Activated gamma-delta T cell treated with Interleukin-2 at 50 U/mL for 16 hours (primary cell): ENCODE measurements around the gene BLOC1S1.
A peak's percentile ranks its signal among the peaks of the same experiment; 100 is the strongest.

Experiments used
- DNase-seq: peaks from one replicate; pipeline ENCODE4 v3.0.0-alpha.2; 2020

The BLOC1S1 gene

DNA sequence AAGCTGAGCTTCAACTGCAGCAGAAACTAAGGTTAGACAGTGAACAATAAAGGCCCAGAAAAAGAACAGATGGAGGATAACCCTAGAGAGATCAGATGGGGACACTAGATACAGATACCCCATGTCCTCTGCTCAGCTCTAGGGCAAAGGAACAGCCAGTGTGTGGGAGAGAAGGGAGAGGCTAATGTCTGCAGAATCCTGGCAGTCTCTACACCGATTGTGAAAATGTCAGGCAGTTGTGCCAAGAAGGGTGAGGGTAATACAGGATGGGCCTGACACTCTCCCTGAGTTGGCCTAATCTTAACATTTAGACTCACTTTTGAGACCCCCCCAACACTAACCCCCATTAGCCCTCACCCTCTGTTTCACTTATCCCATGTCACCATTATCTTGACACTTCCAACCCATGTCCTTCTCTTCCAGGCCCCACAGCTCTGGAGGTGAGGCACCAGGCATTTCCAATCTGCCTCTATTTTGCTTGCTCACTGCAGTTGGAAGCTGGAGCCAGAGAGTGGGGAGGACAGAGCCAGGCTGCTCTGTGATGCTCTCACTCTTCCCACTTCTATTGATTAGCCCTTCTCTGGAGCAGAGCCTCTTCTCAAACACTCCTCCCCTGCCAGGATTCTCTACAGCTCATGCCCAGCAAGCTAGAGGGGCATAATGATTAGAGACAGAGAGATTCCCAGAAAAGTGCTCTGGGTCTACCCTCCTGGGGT is 3.0 kb upstream of the BLOC1S1 start:
- no peak for DNase-seq

DNA sequence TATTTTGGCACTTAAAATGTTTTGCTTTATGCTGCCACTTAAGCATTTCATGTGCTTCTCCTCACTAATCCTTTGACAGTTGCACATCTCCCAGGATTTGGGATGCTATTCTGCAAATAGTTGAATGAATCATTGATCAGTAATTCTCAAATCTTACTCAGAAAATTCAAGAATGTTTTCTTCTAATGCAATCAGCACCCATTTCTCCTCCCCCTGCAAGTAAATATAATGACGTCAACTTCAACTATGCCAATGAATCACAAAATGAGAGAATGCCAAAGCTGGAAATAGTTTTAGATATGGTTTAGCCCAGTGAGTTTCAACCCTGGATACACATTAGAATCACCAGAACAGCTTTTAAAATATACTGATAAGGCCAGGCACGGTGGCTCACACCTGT is 2.1 kb upstream of the BLOC1S1 start:
- DNase-seq = no peak

DNA sequence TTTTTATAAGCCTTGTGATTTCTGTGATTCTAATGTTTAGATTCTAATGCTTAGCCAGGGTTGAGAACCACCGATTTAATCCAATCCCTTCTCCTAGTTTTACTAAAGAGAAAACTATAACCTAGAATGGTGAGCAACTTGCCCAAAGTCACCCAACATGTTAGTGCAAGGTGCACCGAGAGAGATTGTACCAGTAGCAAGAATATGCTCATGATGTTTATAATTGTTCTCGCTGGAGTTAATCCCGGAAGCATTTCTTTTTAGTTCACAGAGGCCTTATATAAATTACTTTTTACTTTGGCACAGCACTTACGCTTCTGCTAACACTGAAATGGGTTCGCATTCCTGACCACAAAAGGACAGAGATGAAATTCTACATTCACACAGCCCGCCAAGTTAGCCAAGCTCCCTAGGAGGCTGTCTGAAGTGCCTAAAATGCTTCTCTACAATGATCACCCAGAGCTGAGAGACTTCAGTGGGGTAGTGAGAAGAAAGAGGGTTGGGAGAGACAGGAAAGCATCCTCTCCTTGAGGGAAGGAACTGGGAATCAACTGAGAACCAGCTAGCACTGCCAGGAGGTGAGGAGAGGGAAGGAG is 579 bp upstream of the BLOC1S1 start:
- DNase-seq = no peak

DNA sequence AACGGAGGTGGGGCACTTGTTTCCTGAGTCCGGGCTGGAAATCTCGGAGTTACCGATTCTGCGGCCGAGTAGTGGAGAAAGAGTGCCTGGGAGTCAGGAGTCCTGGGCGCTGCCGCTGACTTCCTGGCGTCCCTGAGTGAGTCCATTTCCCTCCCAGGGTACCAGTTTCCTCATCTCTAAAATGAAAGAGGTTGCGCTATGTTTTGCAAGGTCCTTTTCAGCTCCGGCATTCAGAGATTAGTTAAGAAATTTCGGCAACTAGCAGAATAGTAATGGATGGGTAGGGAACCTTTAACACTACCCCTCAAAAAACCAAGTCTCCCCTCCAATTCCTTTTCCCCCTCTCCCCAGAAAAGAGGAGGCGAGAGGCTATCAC is 724 bp downstream of the BLOC1S1 start:
- DNase-seq = no peak

DNA sequence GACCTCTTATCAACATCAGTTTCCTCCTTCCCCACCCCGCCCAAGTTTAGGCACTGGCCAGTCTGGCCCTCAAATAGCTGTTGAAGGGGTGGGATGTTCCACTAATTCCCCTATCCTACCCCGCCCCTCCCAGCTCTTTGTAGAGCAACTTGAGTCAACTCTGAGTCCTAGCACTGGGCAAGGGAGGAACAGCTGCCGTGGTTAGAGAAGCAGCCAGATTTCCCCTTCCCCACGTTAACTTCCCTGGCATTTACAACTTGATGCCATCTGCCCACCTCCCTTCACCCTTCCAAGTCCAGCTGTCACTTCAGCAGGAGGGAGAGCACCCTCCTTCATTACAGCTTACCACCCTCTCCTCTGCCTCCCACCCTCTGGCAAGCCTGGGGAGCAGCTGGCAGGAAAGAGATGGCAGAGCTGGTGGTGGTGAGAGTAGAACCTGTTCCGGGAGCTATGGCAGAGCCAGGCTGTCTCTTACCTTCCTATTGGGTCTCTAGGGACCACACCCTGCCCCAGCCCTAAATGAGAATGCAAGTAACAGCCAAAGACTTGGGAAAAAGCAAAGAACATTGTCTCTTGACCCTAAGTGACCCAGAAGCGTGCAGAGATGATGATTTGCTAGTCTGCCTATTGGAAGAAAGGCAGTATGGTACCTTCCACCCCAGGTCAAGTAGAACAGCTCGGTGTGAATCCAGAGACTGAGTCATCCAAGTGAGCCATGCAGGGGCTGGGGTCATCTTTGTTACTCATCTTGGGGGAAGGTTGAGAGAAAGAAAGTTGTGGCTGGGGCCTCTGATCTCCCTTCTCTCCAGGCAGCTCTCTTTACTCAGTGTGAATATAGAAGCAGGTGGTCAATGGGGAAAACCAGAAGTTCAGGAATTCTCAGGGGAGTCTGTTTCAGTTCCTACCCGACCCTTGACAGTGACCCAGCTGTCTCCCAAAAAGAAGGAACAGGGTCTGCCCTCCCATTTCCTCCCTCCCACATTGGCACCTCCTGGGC is 1.5 kb downstream of the BLOC1S1 start:
- no peak for DNase-seq

DNA sequence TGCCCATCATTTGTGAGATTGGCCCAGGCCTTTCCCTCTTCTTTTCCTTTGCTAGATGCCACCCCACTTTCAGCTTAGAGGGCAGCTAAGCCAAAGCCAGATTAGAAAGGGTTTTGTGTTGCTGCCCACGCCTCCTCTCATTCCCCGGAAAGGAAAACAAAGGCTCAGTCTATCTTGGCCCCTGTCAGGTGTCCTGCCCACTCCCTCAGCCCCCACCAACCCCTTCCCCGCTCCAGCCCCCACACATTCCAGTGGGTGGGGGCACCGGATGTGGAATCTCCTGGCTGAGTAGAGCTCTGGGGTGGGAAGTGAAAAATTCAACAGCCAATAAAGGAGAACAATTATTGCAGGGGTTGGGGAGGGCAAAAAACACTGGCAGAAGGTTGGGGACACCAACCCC is 2.2 kb downstream of the BLOC1S1 start:
- DNase-seq = no peak

DNA sequence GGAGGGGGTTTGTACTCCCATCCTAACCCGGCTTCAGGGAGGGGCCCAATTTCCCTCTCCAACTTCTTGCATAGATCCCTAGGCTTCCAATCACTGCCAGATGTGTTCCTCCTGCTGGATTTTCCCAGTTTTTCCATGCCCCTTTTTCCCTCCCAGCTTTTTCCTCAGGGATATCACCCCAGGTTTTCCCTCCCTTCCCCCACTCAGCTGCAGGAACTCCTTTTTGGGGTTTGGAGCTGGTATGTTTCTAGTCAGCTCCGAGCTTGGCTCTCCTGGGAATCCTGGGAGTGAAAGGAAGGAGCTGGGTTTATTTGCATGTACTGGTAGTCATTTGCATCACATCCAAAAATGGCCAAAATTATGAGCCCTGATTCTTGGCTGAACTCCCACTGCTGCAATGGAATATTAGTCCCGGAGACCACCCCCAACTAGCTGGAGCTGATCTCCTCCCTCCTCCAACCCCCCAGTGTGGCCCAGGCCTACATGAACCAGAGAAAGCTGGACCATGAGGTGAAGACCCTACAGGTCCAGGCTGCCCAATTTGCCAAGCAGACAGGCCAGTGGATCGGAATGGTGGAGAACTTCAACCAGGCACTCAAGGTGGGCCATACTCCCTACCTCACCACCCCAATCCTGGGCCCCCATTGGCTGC is 2.9 kb downstream of the BLOC1S1 start:
- no peak for DNase-seq

DNA sequence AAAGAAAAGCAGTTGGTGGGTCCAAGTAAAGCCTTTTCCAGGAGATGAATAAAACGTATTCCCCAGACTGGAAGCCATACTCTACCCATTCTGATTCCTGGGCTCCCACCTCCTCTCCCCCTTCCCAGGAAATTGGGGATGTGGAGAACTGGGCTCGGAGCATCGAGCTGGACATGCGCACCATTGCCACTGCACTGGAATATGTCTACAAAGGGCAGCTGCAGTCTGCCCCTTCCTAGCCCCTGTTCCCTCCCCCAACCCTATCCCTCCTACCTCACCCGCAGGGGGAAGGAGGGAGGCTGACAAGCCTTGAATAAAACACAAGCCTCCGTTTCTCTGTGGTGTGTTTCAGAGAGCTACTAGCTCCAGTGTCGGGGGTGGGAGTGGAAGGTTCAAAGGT is 3.5 kb downstream of the BLOC1S1 start:
- DNase-seq = no peak

DNA sequence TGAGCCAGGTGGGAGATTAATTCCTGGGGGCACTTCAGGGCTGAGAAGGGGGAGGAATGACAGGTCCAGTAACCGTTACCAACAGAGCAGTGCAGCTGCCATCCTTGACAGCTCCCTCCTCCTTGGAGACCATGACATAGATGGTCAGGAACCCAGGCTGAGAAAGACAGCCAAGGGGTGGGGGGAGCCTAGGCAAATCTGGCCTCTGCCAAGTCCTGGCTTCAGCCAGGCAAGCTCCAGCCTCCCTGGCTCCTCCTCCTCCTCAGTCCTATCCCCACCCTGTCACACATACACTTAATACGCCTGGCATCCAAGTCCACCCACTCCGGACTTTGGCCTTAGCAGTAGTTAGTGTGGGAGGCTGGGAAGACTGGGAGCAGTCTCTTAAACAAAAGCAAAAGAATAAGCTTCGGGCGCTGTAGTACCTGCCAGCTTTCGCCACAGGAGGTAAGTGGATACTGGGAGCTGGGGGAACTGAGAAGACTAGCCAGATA is 4.3 kb downstream of the BLOC1S1 start, which contains the start of gene RDH5:
Gene RDH5 (plus strand): TSS at position 323 of the 494 bp plus-strand sequence. CDS start 792 bp downstream, outside the sequence.
- DNase-seq = no peak

DNA sequence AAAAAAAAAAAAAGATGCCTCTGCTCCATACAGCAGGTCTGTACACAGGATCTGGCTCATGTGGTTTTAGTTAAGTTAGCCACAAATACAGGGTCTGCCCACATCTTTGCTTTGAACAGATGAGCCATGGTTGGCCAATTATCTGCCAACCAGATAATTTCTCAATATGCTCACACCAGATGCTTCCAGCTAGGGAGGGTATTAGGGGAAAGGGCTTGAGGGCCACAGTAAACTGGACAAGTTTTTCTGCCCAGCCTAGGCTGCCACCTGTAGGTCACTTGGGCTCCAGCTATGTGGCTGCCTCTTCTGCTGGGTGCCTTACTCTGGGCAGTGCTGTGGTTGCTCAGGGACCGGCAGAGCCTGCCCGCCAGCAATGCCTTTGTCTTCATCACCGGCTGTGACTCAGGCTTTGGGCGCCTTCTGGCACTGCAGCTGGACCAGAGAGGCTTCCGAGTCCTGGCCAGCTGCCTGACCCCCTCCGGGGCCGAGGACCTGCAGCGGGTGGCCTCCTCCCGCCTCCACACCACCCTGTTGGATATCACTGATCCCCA is 5.1 kb downstream of the BLOC1S1 start:
- DNase-seq = no peak

DNA sequence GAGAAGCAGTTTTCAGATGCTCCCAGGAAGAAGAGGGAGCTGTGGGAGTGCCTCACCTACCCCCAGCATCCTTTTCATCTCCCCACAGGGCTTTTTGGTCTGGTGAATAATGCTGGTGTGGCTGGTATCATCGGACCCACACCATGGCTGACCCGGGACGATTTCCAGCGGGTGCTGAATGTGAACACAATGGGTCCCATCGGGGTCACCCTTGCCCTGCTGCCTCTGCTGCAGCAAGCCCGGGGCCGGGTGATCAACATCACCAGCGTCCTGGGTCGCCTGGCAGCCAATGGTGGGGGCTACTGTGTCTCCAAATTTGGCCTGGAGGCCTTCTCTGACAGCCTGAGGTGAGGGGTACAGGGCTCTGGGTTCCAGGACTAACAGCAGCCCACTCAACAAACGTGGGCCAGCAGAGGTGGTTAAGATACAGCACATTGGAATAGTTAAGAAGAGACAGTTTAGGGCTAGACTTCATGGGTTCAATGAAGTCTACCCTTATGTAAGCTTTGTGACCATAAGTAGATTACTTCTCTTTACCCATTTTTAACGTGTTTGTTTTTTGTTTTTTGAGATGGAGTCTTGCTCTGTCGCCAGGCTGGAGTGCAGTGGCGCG is 5.9 kb downstream of the BLOC1S1 start:
- DNase-seq = no peak

DNA sequence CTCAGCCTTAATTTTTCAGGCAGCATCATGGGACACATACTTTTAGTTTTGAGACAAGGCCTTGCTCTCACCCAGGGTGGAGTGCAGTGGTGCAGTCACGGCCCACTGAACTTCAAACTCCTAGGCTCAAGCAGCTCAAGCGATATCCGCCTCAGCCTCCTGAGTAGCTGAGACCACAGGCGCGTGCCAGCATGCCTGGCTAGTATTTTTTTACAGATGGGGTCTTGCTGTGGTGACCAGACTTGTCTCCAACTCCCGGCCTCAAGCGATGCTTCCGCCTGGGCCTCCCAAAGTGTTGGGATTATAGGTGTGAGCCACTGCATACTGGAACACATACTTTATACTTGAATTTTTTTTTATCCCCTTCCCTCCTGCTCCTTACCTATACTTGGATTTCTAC is 7.1 kb downstream of the BLOC1S1 start:
- DNase-seq = no peak

DNA sequence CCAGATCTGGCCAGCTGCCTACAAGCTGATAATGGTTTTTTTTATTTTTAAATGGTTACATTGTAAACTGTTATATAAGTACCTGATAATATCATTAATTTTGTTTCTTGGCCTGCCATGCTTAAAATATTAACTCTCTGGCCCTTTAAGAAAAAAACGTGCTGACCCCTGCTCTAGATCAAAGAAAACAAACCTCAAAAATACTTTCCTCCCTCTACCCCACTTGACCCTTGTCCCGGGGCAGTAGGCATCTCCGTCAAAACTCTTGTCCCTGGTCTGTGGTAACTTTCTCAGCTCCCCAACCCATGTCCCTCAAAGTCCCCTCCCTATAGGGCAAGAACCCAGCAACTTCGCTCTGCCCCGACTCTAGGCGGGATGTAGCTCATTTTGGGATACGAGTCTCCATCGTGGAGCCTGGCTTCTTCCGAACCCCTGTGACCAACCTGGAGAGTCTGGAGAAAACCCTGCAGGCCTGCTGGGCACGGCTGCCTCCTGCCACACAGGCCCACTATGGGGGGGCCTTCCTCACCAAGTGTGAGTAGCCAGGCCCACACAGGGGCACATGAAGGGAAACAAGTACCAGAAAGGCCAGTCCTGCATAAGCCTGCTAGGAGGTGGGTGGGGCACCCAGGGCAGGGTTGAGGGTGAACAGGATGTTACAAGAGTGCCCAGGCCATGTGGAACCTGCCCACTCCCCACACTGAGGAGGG is 7.8 kb downstream of the BLOC1S1 start:
- no peak for DNase-seq

DNA sequence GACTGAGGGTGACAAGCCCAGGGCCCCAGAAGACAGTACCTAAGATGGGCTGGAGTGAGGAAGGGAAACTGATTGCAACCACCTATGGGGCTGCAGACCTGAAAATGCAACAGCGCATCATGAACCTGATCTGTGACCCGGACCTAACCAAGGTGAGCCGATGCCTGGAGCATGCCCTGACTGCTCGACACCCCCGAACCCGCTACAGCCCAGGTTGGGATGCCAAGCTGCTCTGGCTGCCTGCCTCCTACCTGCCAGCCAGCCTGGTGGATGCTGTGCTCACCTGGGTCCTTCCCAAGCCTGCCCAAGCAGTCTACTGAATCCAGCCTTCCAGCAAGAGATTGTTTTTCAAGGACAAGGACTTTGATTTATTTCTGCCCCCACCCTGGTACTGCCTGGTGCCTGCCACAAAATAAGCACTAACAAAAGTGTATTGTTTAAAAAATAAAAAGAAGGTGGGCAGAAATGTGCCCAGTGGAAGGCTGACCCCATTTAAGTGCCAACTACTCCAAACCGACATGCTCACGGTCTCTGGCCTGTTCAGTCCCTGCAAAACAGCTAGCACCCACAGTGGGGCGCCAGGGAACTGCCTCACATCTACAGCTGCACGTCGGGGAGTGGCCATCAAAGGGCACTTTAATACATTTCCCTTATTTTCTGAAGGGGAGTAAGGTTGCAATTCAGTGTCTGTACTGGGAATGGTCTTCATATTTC is 8.5 kb downstream of the BLOC1S1 start:
- peak; percentile 63 for DNase-seq

DNA sequence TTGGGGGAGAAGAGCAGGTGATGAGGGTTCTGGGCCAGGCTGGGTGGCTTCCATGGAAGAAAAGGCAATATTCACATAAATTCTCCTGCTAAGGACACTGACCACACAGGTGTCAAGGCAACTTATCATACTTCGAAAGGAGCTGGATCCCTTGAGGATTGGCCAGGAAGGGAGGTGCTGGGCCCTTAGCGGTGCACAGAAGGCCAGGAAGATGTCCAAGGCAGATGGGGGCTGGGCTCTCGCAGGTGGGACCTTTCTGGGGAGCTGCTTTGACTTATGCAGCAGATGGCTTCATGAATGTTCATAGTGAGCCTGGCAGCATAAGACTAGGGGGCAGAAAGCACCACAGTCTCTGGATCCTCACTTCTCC is 9.1 kb downstream of the BLOC1S1 start:
- no peak for DNase-seq

DNA sequence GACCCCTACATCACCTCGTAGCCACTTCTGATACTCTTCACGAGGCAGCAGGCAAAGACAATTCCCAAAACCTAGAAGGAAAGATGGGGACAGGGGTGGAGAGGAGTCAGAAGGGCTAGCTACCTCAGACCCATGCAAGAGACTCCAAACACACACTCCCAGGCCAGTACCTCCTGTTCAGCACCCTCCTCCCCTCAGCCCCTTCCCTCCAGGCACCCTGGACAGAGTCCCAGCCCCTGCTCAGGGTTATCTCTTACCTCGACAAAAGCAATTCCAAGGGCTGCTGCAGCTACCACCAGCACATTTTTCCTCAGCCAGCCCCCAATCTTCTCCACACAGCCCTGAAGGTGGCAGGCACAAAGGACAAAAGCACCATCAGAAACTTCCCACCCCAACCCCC is 9.7 kb downstream of the BLOC1S1 start:
- no peak for DNase-seq

DNA sequence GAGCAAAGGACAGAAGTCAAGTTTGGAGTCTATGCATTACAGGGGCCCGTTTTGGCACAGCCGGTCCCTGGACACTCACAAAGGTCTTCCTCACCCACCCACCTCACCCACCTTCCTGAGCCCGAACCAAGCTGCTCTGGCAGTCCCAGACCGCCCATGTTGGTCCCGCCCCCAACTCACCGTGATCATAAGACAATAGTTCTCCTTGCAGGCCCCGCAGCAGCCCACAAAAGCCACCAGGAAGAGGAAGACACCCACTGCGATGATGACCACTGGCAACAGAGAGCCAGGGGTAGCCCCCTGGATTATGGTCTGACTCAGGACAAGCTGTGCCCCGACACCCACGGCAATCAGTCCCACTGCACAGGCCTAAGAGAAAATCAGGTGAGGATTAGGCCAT is 11.1 kb downstream of the BLOC1S1 start:
- DNase-seq = no peak

DNA sequence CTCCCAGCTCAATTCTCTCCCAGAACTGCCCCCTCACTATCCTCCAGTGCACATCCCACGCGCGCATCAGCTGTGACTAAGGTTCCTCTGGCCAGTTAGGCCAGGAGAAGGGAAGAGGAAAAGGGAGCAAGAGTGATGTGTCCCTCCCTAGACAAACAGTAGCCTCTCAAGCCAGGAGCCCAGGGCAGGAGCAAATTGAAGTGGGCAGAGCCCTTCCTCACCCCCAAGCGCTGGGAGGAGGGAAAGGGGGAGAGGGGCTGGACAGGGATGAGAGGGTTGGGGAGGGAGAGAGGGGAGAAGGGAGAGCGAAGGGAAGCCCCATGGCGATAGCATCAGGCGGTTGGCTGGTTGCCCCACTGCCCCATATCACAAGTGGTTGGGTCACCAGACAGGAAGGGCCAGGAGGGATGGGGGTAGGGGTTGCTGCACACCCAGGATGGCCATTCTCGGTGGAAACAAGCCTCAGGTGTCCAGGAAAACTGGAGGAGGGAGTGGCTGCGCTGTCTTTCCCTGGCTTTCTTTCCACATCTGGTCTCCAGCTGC is 11.9 kb downstream of the BLOC1S1 start:
- DNase-seq = no peak

DNA sequence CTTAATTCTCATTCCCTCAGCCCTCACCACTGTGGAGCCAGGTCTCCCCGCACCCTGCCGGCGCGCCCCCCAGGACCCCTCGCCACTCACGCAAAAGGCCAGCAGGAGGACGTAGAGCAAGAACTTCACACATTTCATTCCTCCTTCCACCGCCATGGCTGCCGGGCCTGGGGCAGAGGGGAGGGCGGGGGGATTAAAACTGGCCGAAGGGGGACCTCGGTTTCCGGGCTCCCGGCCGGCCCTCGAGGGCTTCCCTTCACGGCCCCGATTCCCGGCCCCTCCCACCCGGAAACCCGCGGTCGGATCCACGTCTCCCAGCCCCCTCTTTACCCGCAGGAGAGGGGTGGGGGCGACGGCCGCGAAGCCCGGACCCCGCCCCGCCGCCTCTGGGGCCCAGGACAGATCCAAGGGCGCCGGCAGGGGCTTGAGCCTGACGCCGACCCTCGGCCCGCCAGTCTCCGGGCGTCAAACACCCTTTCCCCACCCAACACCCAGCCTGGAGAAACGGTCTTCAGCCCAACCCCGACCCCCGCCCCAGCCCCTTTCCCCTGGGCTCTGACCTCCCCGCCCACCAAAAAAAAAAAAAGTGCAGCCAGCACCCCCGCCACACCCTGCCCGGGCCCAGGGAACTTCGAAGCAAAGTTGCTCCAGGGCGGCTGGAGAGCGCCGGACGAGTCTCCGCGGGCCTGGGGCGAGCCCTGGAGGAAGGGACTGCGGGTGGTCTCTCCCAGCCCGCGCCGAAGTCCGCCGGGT is 12.5 kb downstream of the BLOC1S1 start:
- no peak for DNase-seq
